Lower leg skin (tissue), 3 donors: Measurements from ENCODE around the gene LALBA.

ENCODE experiments used
- CTCF ChIP-seq, 3 donors: fragments of 450-650 bp; IDR thresholded peaks; one replicate each; pipeline ENCODE4 v1.5.1; 2016; ENCODE audit warnings: antibody characterized with exemption in 3 of 3, mild to moderate bottlenecking in 3 of 3, moderate library complexity in 2 of 3
- POLR2A ChIP-seq, 2 donors: fragments of 450-650 bp; IDR thresholded peaks; one replicate each; pipeline ENCODE4 v1.6.1; 2016 to 2017; ENCODE audit warnings: antibody characterized with exemption in 2 of 2, mild to moderate bottlenecking in 1 of 2, moderate library complexity in 1 of 2

DNA sequence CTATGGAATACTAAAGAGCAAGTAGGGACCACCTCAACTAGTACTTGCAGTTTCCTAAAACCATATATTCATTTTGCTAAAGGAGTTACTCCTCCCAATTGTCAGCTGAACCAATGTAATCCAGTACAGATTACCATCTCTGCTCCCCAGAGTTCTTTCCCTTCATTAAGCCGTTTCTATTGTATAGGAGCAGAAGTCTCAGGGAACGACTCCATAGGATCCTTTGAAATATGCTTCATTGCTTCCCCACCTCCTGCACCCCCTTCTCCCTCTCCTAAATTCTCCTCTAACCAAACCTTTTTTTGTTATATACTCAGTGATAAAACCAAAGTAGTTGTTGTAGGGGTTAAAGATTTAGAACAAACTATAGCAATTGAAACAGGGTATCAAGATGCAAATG is 30.7 kb upstream of the LALBA start:
- TF ChIP-seq CTCF (IDR thresholded peaks at IDR 0.05), result no peak
- TF ChIP-seq POLR2A (IDR thresholded peaks at IDR 0.05), result no peak
